GM21367 (cell line): ENCODE measurements around the gene BCL11B.

ENCODE experiments used
- ATAC-seq: cut with Tn5 transposase; IDR thresholded peaks from one replicate; pipeline ENCODE4 v1.9.1; 2021; ENCODE audit not compliant: unreplicated experiment

The BCL11B gene

DNA sequence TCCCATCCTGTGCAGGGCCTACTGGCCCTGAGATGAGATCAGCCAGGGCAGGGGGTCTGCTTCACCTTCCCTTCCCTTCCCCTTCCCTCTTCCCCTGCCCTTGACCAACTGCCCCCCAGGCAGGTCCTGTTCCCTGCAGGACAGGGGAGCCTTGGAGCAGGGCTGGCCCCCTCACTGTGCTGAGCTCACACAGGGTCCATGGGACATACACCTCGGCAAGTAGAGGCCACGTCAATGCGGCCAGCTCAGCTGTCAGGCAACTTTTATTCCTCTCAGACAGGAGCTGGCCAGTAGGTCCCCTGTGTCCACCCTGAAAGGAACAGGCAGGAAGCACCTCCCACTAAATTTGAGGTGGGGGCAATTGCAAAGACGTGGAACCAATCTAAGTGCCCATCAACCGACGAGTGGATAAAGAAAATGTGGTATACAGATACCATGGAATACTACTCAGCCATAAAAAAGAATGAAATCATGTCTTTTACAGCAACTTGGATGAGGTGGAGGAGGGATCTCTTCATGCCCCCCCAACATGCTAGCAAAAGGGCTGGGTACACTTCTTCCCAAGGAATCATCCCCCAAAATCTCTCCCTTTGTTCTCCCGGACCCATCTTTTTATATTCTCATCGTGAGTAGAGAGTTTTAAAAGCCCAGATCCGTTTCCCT is 148.7 kb downstream of the BCL11B start:
- no peak for ATAC-seq

DNA sequence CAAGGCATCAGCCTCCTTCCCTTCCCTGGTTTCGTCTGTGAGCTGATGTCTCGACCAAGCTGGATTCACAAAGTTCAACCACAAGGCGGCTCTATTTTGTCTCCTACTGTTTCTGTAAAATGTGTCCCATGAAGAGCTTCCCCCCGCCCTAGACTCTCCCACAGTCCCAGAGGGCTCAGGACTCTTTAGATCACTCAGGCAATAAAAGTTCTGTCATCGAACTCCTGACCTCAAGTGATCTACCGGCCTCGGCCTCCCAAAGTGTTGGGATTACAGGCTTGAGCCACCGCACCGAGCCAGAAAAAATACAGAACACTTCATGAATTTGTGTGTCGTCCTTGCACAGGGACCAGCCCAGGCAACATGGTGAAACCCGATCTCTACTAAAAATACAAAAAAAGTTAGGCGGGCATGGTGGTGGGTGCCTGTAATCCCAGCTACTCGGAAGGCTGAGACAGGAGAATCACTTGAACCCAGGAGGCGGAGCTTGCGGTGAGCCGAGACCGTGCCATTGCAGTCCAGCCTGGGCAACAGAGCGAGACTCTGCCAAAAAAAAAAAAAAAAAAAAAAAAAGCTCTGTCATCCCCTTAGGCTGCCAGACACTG is 149.4 kb downstream of the BCL11B start:
- ATAC-seq: no peak

DNA sequence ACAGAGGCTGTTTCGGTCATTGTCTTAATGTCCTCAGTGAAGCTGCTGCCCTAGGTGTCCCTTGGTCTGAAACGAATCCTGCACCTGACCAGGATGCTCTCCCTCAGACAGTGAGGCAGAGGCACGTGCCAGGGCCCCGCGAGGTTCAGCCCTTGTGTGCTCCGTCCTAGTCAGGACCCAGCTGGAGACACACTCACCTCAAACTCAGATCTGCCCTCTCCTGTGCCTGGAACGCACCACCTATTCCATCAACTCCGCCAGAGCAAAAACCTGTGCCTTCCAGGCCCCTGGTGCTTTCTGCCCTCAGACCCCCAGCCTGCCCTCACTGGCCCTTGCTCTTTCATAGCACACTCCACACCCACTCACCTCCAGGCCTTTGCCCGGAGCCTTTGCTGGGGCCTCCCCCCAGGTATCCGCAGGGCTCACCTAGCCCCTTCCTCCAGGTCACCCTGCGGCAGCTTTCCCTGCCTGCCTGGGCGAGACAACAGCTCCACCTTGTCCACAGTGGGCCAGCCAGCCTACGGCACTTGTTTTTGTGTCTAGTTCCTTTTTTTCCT is 150.6 kb downstream of the BCL11B start:
- ATAC-seq: no peak

DNA sequence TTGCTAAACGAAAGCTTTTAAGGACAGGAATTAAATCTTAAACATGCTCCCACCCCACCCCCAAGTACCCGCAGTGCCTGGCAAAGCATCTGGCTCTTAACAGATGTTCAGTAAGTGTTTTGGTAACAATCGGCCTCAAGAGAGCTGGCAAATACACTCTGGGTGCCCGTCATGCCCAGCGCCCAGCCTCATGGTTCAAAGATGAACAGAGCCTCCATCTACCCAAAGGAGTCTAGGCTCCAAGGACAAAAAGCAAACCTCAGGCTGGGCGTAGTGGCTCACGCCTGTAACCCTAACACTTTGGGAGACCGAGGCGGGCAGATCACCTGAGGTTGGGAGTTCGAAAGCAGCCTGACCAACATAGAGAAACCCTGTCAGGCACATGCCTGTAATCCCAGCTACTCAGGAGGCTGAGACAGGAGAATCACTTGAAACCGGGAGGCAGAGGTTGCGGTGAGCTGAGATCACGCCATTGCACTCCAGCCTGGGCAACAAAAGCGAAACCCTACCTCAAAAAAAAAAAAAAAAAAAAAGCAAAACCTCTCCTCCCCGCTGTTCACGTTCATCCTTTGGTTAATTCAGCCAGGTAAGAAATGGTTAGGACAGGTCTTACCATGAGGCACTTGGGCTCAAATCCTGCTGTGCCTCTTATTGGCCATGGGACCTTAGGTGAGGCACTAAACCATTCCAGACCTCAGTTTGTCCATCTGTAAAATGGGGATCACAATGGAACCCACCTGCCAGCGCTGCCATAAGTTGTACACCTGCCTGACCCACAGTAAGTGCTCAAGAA is 151.3 kb downstream of the BCL11B start:
- ATAC-seq: no peak

DNA sequence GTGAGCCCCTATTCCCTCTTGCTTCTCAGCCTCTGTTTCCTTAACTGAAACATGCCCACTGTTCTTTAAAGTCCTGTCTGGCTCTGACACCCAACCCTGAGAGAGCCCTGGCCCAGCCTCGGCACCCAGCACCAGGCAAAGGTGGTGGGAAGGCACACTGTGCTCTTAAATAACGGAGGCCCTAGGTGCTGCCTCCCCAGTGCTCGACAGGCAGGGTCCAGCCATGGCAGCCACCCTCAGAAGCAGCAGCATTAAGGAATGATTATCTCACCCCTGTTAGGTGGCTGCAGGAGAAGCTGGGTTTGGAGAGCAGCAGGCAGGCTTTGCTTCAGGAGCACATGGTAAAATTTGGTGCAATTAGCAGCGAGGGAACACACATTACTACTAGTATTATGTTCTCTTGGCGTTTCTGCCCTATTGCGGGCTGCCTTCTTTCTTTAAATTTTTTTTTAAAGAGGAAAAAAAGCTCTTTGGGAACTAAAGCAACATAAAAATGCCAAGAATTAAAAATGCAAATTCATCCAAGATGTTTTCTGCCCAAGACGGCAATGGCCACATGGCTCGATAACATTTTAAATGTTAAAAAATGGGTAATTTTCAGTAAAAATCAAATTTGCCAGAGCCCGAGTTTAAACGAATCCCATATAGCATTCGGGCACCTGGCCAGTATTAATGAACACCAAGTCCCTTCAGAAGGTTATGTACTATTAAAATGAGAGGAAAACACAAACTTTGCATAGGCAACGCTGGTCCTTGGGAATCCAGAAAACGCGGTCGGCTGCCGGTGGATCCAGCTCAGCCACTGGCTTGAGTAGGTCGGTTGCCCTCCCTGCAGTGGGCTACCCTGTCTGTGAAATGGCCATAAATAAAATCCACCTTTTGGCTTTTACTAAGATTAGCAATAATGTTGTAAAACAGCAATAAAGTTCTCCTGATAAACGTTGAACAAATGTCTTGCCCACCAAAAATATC is 152.2 kb downstream of the BCL11B start:
- no peak for ATAC-seq
